Left lung (tissue), 10 donors: Measurements from ENCODE around the gene ORAI3. TPM values are rescaled to one million over a fixed set of nuclear protein-coding genes. Genes with fewer than 3 reads are reported as not detected.

Source experiments
- ATAC-seq: fragments of 200-7000 bp; cut with Tn5 transposase; one replicate; pipeline ENCODE4 v1.9.1; 2020; ENCODE audit warnings: moderate library complexity
- DNase-seq, 4 donors: peaks; one replicate each; pipeline ENCODE4 v3.0.0-alpha.2; 2013 to 2020
- H3K27ac ChIP-seq, 2 donors: fragments of 200-600 bp; sonication (generic) in 1 of 2; one replicate each; pipeline versions ENCODE4 v1.5.0 to v1.8.0; 2020 to 2021
- H3K27me3 ChIP-seq, 2 donors: fragments of 200-600 bp; sonication (generic) in 1 of 2; one replicate each; pipeline versions ENCODE4 v1.5.0 to v1.8.0; 2020 to 2021
- H3K36me3 ChIP-seq, 2 donors: fragments of 200-600 bp; sonication (generic) in 1 of 2; one replicate each; pipeline versions ENCODE4 v1.5.0 to v1.8.0; 2020 to 2021
- H3K4me1 ChIP-seq, 2 donors: fragments of 200-600 bp; one replicate each; pipeline ENCODE4 v1.8.0; 2021
- H3K4me3 ChIP-seq, 2 donors: fragments of 200-600 bp; sonication (generic) in 1 of 2; one replicate each; pipeline versions ENCODE4 v1.5.0 to v1.8.0; 2020 to 2021; ENCODE audit warnings: mild to moderate bottlenecking in 1 of 2
- H3K9me3 ChIP-seq, 2 donors: fragments of 200-600 bp; sonication (generic) in 1 of 2; one replicate each; pipeline versions ENCODE4 v1.5.0 to v1.8.0; 2020 to 2021
- intact Hi-C, 2 donors: fragments of 100-400 bp; cut with DNase I; formaldehyde crosslinking; loops; one replicate each; pipeline versions ENCODE4 v1.11.2 to v1.14.2; 2022
- polyA plus RNA-seq, 6 donors: library from polyadenylated mRNA; unstranded; fragments of 120-200 nt; gene quantifications; one replicate each; pipeline ENCODE4 v1.2.1, GENCODE V29; 2013; ENCODE audit not compliant: insufficient read length in 6 of 6
- total RNA-seq, 2 donors: library from RNA; stranded (reverse); fragmentation: NEBNext Ultra II Directional; extraction: Animal tissue kit (Norgen Biotek cat#: 25700); gene quantifications; one replicate each; pipeline ENCODE4 v1.2.1, GENCODE V29; 2021
- TF ChIP-seq, protein P1 (sequence below), 2 donors: fragments of 200-600 bp; sonication (generic) in 1 of 2; IDR thresholded peaks; one replicate each; pipeline versions ENCODE4 v1.5.0 to v1.8.0; 2021; ENCODE audit warnings: antibody characterized with exemption in 2 of 2
- donor health status: DM: no; HTN: yes; CAD: no.
- donor health status: DM: no; HTN: no; CAD: no.

Gene ORAI3
- total and polyA plus RNA-seq, 8 donors: 16.9 to 23.2 (median 18.9) TPM

- Histone ChIP-seq H3K4me3 (no peak overlapping the region), H3K4me1 (peaks cover 0 to 2% of the 10 kb centered on the region in 2 donors), H3K9me3 (no peaks in the 10 kb centered on the region), H3K36me3 (no peaks in the 10 kb centered on the region), H3K27me3 (peaks cover 1 to 44% of the 10 kb centered on the region in 2 donors), H3K27ac (no peak overlapping the region)
- TF ChIP-seq, protein P1, sequence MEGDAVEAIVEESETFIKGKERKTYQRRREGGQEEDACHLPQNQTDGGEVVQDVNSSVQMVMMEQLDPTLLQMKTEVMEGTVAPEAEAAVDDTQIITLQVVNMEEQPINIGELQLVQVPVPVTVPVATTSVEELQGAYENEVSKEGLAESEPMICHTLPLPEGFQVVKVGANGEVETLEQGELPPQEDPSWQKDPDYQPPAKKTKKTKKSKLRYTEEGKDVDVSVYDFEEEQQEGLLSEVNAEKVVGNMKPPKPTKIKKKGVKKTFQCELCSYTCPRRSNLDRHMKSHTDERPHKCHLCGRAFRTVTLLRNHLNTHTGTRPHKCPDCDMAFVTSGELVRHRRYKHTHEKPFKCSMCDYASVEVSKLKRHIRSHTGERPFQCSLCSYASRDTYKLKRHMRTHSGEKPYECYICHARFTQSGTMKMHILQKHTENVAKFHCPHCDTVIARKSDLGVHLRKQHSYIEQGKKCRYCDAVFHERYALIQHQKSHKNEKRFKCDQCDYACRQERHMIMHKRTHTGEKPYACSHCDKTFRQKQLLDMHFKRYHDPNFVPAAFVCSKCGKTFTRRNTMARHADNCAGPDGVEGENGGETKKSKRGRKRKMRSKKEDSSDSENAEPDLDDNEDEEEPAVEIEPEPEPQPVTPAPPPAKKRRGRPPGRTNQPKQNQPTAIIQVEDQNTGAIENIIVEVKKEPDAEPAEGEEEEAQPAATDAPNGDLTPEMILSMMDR (IDR thresholded peaks at IDR 0.05): no peak
- DNase-seq (no peak), ATAC-seq (no peak)
- intact Hi-C loops: loop anchor here in 1 of 2 donors (10.0 kb wide), 1 partner anchor 72 kb away; the partner anchor contains the start of genes ZNF646 and ZNF668
These were observed 54.0 kb downstream of the ORAI3 start for GRCh38 chr16:31002862-31003341.

DNA sequence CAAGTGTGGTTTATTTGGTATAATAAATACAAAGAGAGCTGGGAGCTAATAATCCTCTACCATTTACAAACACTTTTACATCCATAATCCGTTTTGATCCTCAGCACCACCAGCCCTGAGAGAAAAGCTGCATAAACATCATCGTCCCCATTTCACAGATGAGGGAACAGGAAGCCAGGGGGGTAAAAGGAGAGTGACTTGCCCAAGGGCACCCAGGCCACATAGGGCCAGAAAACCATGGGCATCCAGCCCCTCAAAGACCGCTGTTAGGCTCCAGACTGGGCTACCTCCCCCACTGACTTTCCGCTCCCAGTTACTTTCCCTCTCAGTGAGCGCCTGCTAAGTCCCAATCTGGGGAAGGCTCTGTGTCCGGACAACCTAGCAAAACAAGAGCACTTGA is 54.9 kb downstream of the ORAI3 start:
- TF ChIP-seq, protein P1 (IDR thresholded peaks at IDR 0.05): no peak
- peaks cover 7 to 53% of the 10 kb centered on the region in 2 donors for H3K27me3 ChIP-seq
- no peak overlapping the region for H3K4me3 ChIP-seq
- H3K4me1 ChIP-seq: no peaks in the 10 kb centered on the region
- no peak overlapping the region for H3K27ac ChIP-seq
- intact Hi-C loops: loop anchor here in 1 of 2 donors (10.0 kb wide), 1 partner anchor 71 kb away; the partner anchor contains the start of genes ZNF646 and ZNF668
- no peaks in the 10 kb centered on the region for H3K36me3 ChIP-seq
- DNase-seq (no peak), ATAC-seq (no peak)
- no peaks in the 10 kb centered on the region for H3K9me3 ChIP-seq

Other genes starting within 250 kb of the ORAI3 start
- 10 to 100 TPM; 57.1 to 67.4 TPM for gene SRCAP, start 249.9 kb upstream of the ORAI3 start, total RNA-seq
- 10 to 100 TPM; 30.7 to 48.5 (median 39.0) TPM for gene SRCAP, start 249.9 kb upstream of the ORAI3 start, polyA plus RNA-seq
- 10 to 100 TPM; 28.8 to 31.2 TPM for gene PHKG2, start 200.6 kb upstream of the ORAI3 start, total RNA-seq
- 10 to 100 TPM; 24.5 to 35.8 (median 29.3) TPM for gene PHKG2, start 200.6 kb upstream of the ORAI3 start, polyA plus RNA-seq
- gene CFAP119, start 187.0 kb upstream of the ORAI3 start, total RNA-seq: 10 to 100 TPM in 1 of 2 donors, 1 to 10 TPM in 1; 6.6 to 10.9 TPM
- gene CFAP119, start 187.0 kb upstream of the ORAI3 start, polyA plus RNA-seq: 1 to 10 TPM; 5.1 to 7.6 (median 6.8) TPM
- gene RNF40, start 186.7 kb upstream of the ORAI3 start, total RNA-seq: 10 to 100 TPM; 93.4 to 98.7 TPM
- 100 to 1,000 TPM in 3 of 6 donors, 10 to 100 TPM in 3; 87.8 to 116 (median 100) TPM for gene RNF40, start 186.7 kb upstream of the ORAI3 start, polyA plus RNA-seq
- 10 to 100 TPM; 12.3 to 13.1 TPM for gene ZNF629, start 161.9 kb upstream of the ORAI3 start, total RNA-seq
- 10 to 100 TPM; 17.8 to 22.8 (median 20.9) TPM for gene ZNF629, start 161.9 kb upstream of the ORAI3 start, polyA plus RNA-seq
- gene BCL7C, start 55.0 kb upstream of the ORAI3 start, total RNA-seq: 10 to 100 TPM; 25.8 to 29.3 TPM
- gene BCL7C, start 55.0 kb upstream of the ORAI3 start, polyA plus RNA-seq: 10 to 100 TPM; 36.0 to 50.5 (median 46.5) TPM
- gene CTF1, start 52.5 kb upstream of the ORAI3 start, total RNA-seq: 1 to 10 TPM; 4.5 to 7.9 TPM
- 10 to 100 TPM in 2 of 6 donors, 1 to 10 TPM in 4; 8.8 to 10.5 (median 9.3) TPM for gene CTF1, start 52.5 kb upstream of the ORAI3 start, polyA plus RNA-seq
- 10 to 100 TPM; 11.2 to 18.7 TPM for gene FBXL19, start 25.5 kb upstream of the ORAI3 start, total RNA-seq
- gene FBXL19, start 25.5 kb upstream of the ORAI3 start, polyA plus RNA-seq: 10 to 100 TPM; 13.8 to 26.8 (median 20.9) TPM
- 10 to 100 TPM; 12.1 to 16.4 TPM for gene SETD1A, start 8.7 kb downstream of the ORAI3 start, total RNA-seq
- 10 to 100 TPM; 14.7 to 21.5 (median 15.3) TPM for gene SETD1A, start 8.7 kb downstream of the ORAI3 start, polyA plus RNA-seq
- gene HSD3B7, start 36.1 kb downstream of the ORAI3 start, total RNA-seq: 10 to 100 TPM; 25.9 to 28.4 TPM
- 1 to 10 TPM; 3.9 to 5.1 (median 4.5) TPM for gene HSD3B7, start 36.1 kb downstream of the ORAI3 start, polyA plus RNA-seq
- under 1 TPM; 0.47 to 0.50 TPM for gene STX1B, start 61.6 kb downstream of the ORAI3 start, total RNA-seq
- under 1 TPM; 0.24 to 0.85 (median 0.60) TPM for gene STX1B, start 61.6 kb downstream of the ORAI3 start, polyA plus RNA-seq
- gene STX4, start 84.5 kb downstream of the ORAI3 start, total RNA-seq: 10 to 100 TPM; 65.4 to 84.8 TPM
- gene STX4, start 84.5 kb downstream of the ORAI3 start, polyA plus RNA-seq: 10 to 100 TPM; 37.7 to 47.6 (median 42.0) TPM
- gene ZNF668, start 125.2 kb downstream of the ORAI3 start, total RNA-seq: 10 to 100 TPM; 11.8 to 12.2 TPM
- 1 to 10 TPM; 3.8 to 5.9 (median 5.4) TPM for gene ZNF668, start 125.2 kb downstream of the ORAI3 start, polyA plus RNA-seq
- 10 to 100 TPM; 15.1 to 18.1 TPM for gene ZNF646, start 125.4 kb downstream of the ORAI3 start, total RNA-seq
- 10 to 100 TPM; 11.3 to 14.6 (median 12.9) TPM for gene ZNF646, start 125.4 kb downstream of the ORAI3 start, polyA plus RNA-seq
- gene PRSS53, start 139.9 kb downstream of the ORAI3 start, total RNA-seq: 1 to 10 TPM; 1.9 to 2.9 TPM
- 1 to 10 TPM in 5 of 6 donors, under 1 TPM in 1; 0.96 to 2.9 (median 2.2) TPM for gene PRSS53, start 139.9 kb downstream of the ORAI3 start, polyA plus RNA-seq
- 100 to 1,000 TPM in 1 of 2 donors, 10 to 100 TPM in 1; 76.4 to 102 TPM for gene VKORC1, start 145.7 kb downstream of the ORAI3 start, total RNA-seq
- 10 to 100 TPM; 62.0 to 66.5 (median 63.6) TPM for gene VKORC1, start 145.7 kb downstream of the ORAI3 start, polyA plus RNA-seq
- gene BCKDK, start 159.3 kb downstream of the ORAI3 start, total RNA-seq: 10 to 100 TPM; 36.1 to 43.8 TPM
- gene BCKDK, start 159.3 kb downstream of the ORAI3 start, polyA plus RNA-seq: 10 to 100 TPM; 32.8 to 40.9 (median 38.9) TPM
- gene KAT8, start 168.6 kb downstream of the ORAI3 start, total RNA-seq: 10 to 100 TPM; 49.8 to 55.0 TPM
- 10 to 100 TPM; 59.6 to 74.6 (median 63.9) TPM for gene KAT8, start 168.6 kb downstream of the ORAI3 start, polyA plus RNA-seq
- 100 to 1,000 TPM in 1 of 2 donors, 10 to 100 TPM in 1; 61.2 to 129 TPM for gene PRSS8, start 186.7 kb downstream of the ORAI3 start, total RNA-seq
- 100 to 1,000 TPM in 5 of 6 donors, 10 to 100 TPM in 1; 98.0 to 123 (median 107) TPM for gene PRSS8, start 186.7 kb downstream of the ORAI3 start, polyA plus RNA-seq
- 1 to 10 TPM; 4.8 to 5.8 TPM for gene PRSS36, start 201.0 kb downstream of the ORAI3 start, total RNA-seq
- 1 to 10 TPM in 5 of 6 donors, under 1 TPM in 1; 0.70 to 3.3 (median 1.9) TPM for gene PRSS36, start 201.0 kb downstream of the ORAI3 start, polyA plus RNA-seq
- 100 to 1,000 TPM; 180 to 259 TPM for gene FUS, start 231.1 kb downstream of the ORAI3 start, total RNA-seq
- gene FUS, start 231.1 kb downstream of the ORAI3 start, polyA plus RNA-seq: 100 to 1,000 TPM; 663 to 829 (median 794) TPM